Astrocyte (in vitro differentiated cells and primary cell): ENCODE results near the gene DZIP3.

Source experiments
- EZH2 ChIP-seq: IDR thresholded peaks from 2 replicates; pipeline ENCODE4 v1.6.1; 2012; ENCODE audit warnings: mild to moderate bottlenecking, low read length, inconsistent platforms; ENCODE audit not compliant: insufficient read depth
- TF ChIP-seq, protein P1 (sequence below): IDR thresholded peaks from 2 replicates; pipeline ENCODE4 v1.5.1; 2011; ENCODE audit warnings: low read depth, mild to moderate bottlenecking, inconsistent platforms, low read length, moderate library complexity; ENCODE audit not compliant: insufficient read depth

GRCh38 chr3:108562565-108562964, 27.0 kb upstream of the DZIP3 start:
- TF ChIP-seq, protein P1, sequence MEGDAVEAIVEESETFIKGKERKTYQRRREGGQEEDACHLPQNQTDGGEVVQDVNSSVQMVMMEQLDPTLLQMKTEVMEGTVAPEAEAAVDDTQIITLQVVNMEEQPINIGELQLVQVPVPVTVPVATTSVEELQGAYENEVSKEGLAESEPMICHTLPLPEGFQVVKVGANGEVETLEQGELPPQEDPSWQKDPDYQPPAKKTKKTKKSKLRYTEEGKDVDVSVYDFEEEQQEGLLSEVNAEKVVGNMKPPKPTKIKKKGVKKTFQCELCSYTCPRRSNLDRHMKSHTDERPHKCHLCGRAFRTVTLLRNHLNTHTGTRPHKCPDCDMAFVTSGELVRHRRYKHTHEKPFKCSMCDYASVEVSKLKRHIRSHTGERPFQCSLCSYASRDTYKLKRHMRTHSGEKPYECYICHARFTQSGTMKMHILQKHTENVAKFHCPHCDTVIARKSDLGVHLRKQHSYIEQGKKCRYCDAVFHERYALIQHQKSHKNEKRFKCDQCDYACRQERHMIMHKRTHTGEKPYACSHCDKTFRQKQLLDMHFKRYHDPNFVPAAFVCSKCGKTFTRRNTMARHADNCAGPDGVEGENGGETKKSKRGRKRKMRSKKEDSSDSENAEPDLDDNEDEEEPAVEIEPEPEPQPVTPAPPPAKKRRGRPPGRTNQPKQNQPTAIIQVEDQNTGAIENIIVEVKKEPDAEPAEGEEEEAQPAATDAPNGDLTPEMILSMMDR = no peak
- no peak for TF ChIP-seq EZH2
